GM12878 (cell line): Measurements from ENCODE around the gene HOXB2. TPM values are rescaled to one million over a fixed set of nuclear protein-coding genes. Genes with fewer than 3 reads are reported as not detected.

Experiments used
- ATAC-seq: fragments of 200-7000 bp; cut with Tn5 transposase; 3 replicates; pipeline ENCODE4 v1.9.1; 2020; ENCODE audit warnings: mild to moderate bottlenecking, moderate library complexity
- BruUV-seq: library from RNA; stranded (reverse); fragments of 400-500 nt; replicated peaks from 2 replicates; lab custom pipeline; 2021; lab: Mats Ljungman, UMichigan
- CTCF ChIA-PET: fragments of 300-600 bp; sonication (Branson Sonifier 250); formaldehyde crosslinking; extraction: SDS; loops from one replicate; lab custom pipeline; 2021; ENCODE audit warnings: inconsistent platforms; lab: Yijun Ruan, JAX
- POLR2A ChIA-PET: fragments of 350-600 bp; formaldehyde crosslinking; extraction: SDS; loops from one replicate; lab custom pipeline; 2021; ENCODE audit warnings: inconsistent platforms; lab: Charles Lee
- RAD21 ChIA-PET: fragments of 300-600 bp; sonication (Branson Sonifier 250); formaldehyde crosslinking; loops from one replicate; lab custom pipeline; 2023; ENCODE audit warnings: antibody characterized with exemption; ENCODE audit not compliant: unreplicated experiment; lab: Charles Lee
- SMC1A ChIA-PET: fragments of 300-600 bp; sonication (Branson Sonifier 250); formaldehyde crosslinking; loops from one replicate; lab custom pipeline; 2023; ENCODE audit not compliant: unreplicated experiment, uncharacterized antibody; lab: Charles Lee
- DNase-seq: peaks from one replicate; pipeline ENCODE4 v3.0.0-alpha.2; 2011; ENCODE audit warnings: low read depth, low spot score
- FAIRE-seq: peaks from 3 replicates; lab custom pipeline; 2011; peaks lifted over from hg19 to GRCh38; lab: Jason Lieb, UNC
- H2AFZ ChIP-seq: 2 replicates; pipeline ENCODE4 v1.6.0; 2011; ENCODE audit warnings: low read depth, low read length, control low read depth; ENCODE audit not compliant: control insufficient read depth
- H3K27ac ChIP-seq: 2 replicates; pipeline ENCODE4 v1.5.1; 2011; ENCODE audit warnings: control low read depth; ENCODE audit not compliant: control insufficient read depth, insufficient read depth
- H3K27me3 ChIP-seq, 2 experiments: replicated peaks in 1 of 2; 2 replicates each; pipeline versions ENCODE4 v1.6.0 to v1.6.1; 2011; ENCODE audit warnings: low read length in 1 of 2; ENCODE audit not compliant: control insufficient read depth in 2 of 2, insufficient read depth in 2 of 2
- H3K36me3 ChIP-seq, 2 experiments: 2 replicates each; pipeline ENCODE4 v1.5.1; 2011; ENCODE audit warnings: low read length in 1 of 2; ENCODE audit not compliant: control insufficient read depth in 2 of 2, insufficient read depth in 2 of 2
- H3K4me1 ChIP-seq: 2 replicates; pipeline ENCODE4 v1.6.1; 2011; ENCODE audit warnings: mild to moderate bottlenecking, low read length, moderate library complexity, mixed read lengths; ENCODE audit not compliant: control insufficient read depth, insufficient read depth
- H3K4me2 ChIP-seq: 2 replicates; pipeline ENCODE4 v1.6.0; 2011; ENCODE audit warnings: control low read depth; ENCODE audit not compliant: control insufficient read depth, insufficient read depth
- H3K4me3 ChIP-seq: fragments of 200-600 bp; sonication (generic); 2 replicates; pipeline ENCODE4 v1.5.1; 2016
- H3K79me2 ChIP-seq: 2 replicates; pipeline ENCODE4 v1.6.0; 2011; ENCODE audit warnings: low read length; ENCODE audit not compliant: control insufficient read depth, insufficient read depth
- H3K9ac ChIP-seq: 2 replicates; pipeline ENCODE4 v1.8.0; 2011; ENCODE audit warnings: low read length, control low read depth, mixed read lengths; ENCODE audit not compliant: control insufficient read depth, insufficient read depth
- H3K9me3 ChIP-seq: replicated peaks from 3 replicates; pipeline ENCODE4 v1.5.1; 2011; ENCODE audit warnings: mild to moderate bottlenecking, low read length; ENCODE audit not compliant: control insufficient read depth, insufficient read depth
- H4K20me1 ChIP-seq: 2 replicates; pipeline ENCODE4 v1.6.0; 2011; ENCODE audit not compliant: control insufficient read depth, insufficient read depth
- ASH2L ChIP-seq: fragments of 300-600, 200-600 bp; sonication (generic); IDR thresholded peaks from 2 replicates; pipeline ENCODE4 v1.6.1; 2017; ENCODE audit warnings: low read depth, mild to moderate bottlenecking, borderline replicate concordance
- CBX3 ChIP-seq: fragments of 200-600 bp; sonication (generic); IDR thresholded peaks from 2 replicates; pipeline ENCODE4 v1.6.1; 2016; ENCODE audit warnings: low read depth, borderline replicate concordance
- CHD4 ChIP-seq: fragments of 200-600 bp; sonication (generic); IDR thresholded peaks from 2 replicates; pipeline ENCODE4 v1.6.1; 2016; ENCODE audit warnings: mild to moderate bottlenecking
- EGR1 ChIP-seq, 2 experiments: IDR thresholded peaks; 1 replicate in 1 of 2; 2 replicates in 1 of 2; pipeline ENCODE4 v1.6.1; 2011 to 2012; ENCODE audit warnings: low read depth in 2 of 2, low read length in 2 of 2, borderline replicate concordance in 1 of 2, mild to moderate bottlenecking in 1 of 2, moderate library complexity in 1 of 2
- KAT2A ChIP-seq: conservative IDR thresholded peaks from 2 replicates; pipeline ENCODE4 v1.6.1; 2011; ENCODE audit warnings: low read depth, low read length; ENCODE audit not compliant: control insufficient read depth
- NFIC ChIP-seq: IDR thresholded peaks from 2 replicates; pipeline ENCODE4 v1.6.1; 2012; ENCODE audit warnings: low read depth, mild to moderate bottlenecking, inconsistent platforms, low read length, moderate library complexity
- NFYB ChIP-seq: IDR thresholded peaks from 2 replicates; pipeline ENCODE4 v1.6.1; 2011; ENCODE audit warnings: low read depth, mild to moderate bottlenecking, low read length, improper control_type of control experiment, moderate library complexity; ENCODE audit not compliant: insufficient read depth
- NR2C2 ChIP-seq: IDR thresholded peaks from 2 replicates; pipeline ENCODE4 v1.6.1; 2011; ENCODE audit warnings: borderline replicate concordance, low read depth; ENCODE audit not compliant: control insufficient read depth, insufficient read length
- RELA ChIP-seq: fragments of 450-650 bp; IDR thresholded peaks from 2 replicates; pipeline ENCODE4 v1.8.0; 2014; ENCODE audit warnings: borderline replicate concordance; ENCODE audit not compliant: partially characterized antibody
- SP1 ChIP-seq: IDR thresholded peaks from one replicate; pipeline ENCODE4 v1.6.1; 2011; ENCODE audit warnings: low read depth, low read length
- SUZ12 ChIP-seq: fragments of 200-600 bp; sonication (generic); IDR thresholded peaks from one replicate; pipeline ENCODE4 v1.6.1; 2018; ENCODE audit warnings: antibody characterized with exemption, mild to moderate bottlenecking; ENCODE audit not compliant: unreplicated experiment
- USF2 ChIP-seq: IDR thresholded peaks from 2 replicates; pipeline ENCODE4 v1.6.1; 2011; ENCODE audit warnings: low read depth, low read length, improper control_type of control experiment, borderline replicate concordance
- YY1 ChIP-seq: IDR thresholded peaks from 2 replicates; pipeline ENCODE4 v1.6.1; 2011; ENCODE audit warnings: low read depth, mild to moderate bottlenecking, low read length
- ZSCAN29 ChIP-seq: fragments of 450-650 bp; IDR thresholded peaks from 2 replicates; pipeline ENCODE4 v1.6.1; 2017; ENCODE audit warnings: mild to moderate bottlenecking, moderate library complexity
- WGBS: methylation state at CpG from one replicate; pipeline ENCODE4 v1.1.6; 2016; ENCODE audit warnings: low lambda C conversion rate; ENCODE audit not compliant: insufficient replicate concordance, insufficient coverage; ENCODE audit errors: missing lambda C conversion rate; 5-methylcytosine and 5-hydroxymethylcytosine counted together
- in situ Hi-C: fragments of 300-500 bp; cut with MboI; formaldehyde crosslinking; loops from 9 replicates; pipeline ENCODE4 v1.14.3; 2018; ENCODE audit warnings: mixed read lengths
- intact Hi-C: fragments of 100-400 bp; cut with micrococcal nuclease; formaldehyde crosslinking; loops from one replicate; pipeline ENCODE4 v1.14.2; 2022; ENCODE audit not compliant: unreplicated experiment
- polyA plus RNA-seq, 11 experiments: library from polyadenylated mRNA; depleted of rRNA in 4 of 11; unstranded in 6 of 11; stranded (reverse) in 5 of 11; fragments of >200 nt; fragmentation: Nextera tagmentation in 4 of 11; fragmentation: Illumina TruSeq in 1 of 11; extraction: Ambion mirVana in 4 of 11; extraction: Trizol in 1 of 11; gene quantifications; 1 replicate in 1 of 11; 2 replicates in 10 of 11; pipeline versions ENCODE4 v1.2.1 to v1.2.3, GENCODE V29; 2011 to 2016; ENCODE audit warnings: inconsistent platforms in 2 of 11, missing spikeins in 2 of 11, low read depth in 1 of 11
- total RNA-seq, 4 experiments: library from RNA; depleted of rRNA in 3 of 4; stranded (reverse); fragments of >200 nt in 3 of 4; fragmentation: Illumina TruSeq in 1 of 4; extraction: Trizol in 1 of 4; gene quantifications; 2 replicates each; pipeline versions ENCODE4 v1.2.1 to v1.2.3, GENCODE V29; 2013 to 2021
- TF ChIP-seq, protein P1 (sequence below): IDR thresholded peaks from 2 replicates; pipeline ENCODE4 v1.6.1; 2011; ENCODE audit warnings: borderline replicate concordance, low read depth, mild to moderate bottlenecking, moderate library complexity, mixed read lengths, low read length; ENCODE audit not compliant: insufficient read depth; ENCODE audit errors: extremely low read length
- TF ChIP-seq, protein P2 (sequence below): fragments of 450-650 bp; IDR thresholded peaks from 2 replicates; pipeline ENCODE4 v1.6.1; 2017; ENCODE audit warnings: borderline replicate concordance
- TF ChIP-seq, protein P3 (sequence below), 3 experiments: IDR thresholded peaks in 2 of 3; conservative IDR thresholded peaks in 1 of 3; 2 replicates each; pipeline ENCODE4 v1.5.1; 2011; ENCODE audit warnings: low read depth in 3 of 3, low read length in 3 of 3, mild to moderate bottlenecking in 3 of 3, control low read depth in 2 of 3, moderate library complexity in 2 of 3, inconsistent platforms in 1 of 3, mixed read lengths in 1 of 3; ENCODE audit not compliant: control insufficient read depth in 2 of 3, insufficient read depth in 1 of 3; ENCODE audit errors: extremely low read depth in 1 of 3

Gene HOXB2
- total and polyA plus RNA-seq, 10 of the 15 experiments (the other 5 are each of a cell fraction or from before 2014, with no cell fraction given) = 0.16 to 8.8 (median 2.3) TPM

- Histone ChIP-seq H3K27ac (no peak overlapping the region), H3K4me1 (no peaks in the 10 kb centered on the region), H3K4me3 (no peak overlapping the region), H4K20me1 (no peaks in the 10 kb centered on the region), H3K36me3 (no peaks in the 10 kb centered on the region; a peak in 1 of 4 replicates), H3K4me2 (no peak overlapping the region), H2AFZ (no peak overlapping the region), H3K9ac (no peak overlapping the region), H3K79me2 (no peaks in the 10 kb centered on the region), H3K27me3 (no peaks in the 10 kb centered on the region), H3K9me3 (no peaks in the 10 kb centered on the region)
- no peak for ATAC-seq
- BruUV-seq = no TSS peak
- POLR2A ChIA-PET = interaction anchor here (0.7 to 1.7 kb wide), 3 partner anchors 8 to 12 kb away, joined by 3 to 5 read pairs (median 3); no protein-coding TSS in a partner anchor
- in situ Hi-C loops = no loop called here
- SMC1A ChIA-PET = interaction anchor here (1.3 kb wide), 1 partner anchor 65 kb away, joined by 3 read pairs; no protein-coding TSS in a partner anchor
- WGBS = 63% methylated on average over 7 of the region's 7 CpGs
- DNase-seq = no peak
- no peak for FAIRE-seq
- RAD21 ChIA-PET = interaction anchor here (0.9 to 1.4 kb wide), 2 partner anchors 27 to 223 kb away, joined by 3 read pairs; no protein-coding TSS in a partner anchor
- CTCF ChIA-PET = interaction anchor here (1.6 kb wide), 1 partner anchor 27 kb away, joined by 4 read pairs; no protein-coding TSS in a partner anchor
- intact Hi-C loops = no loop called here
- TF ChIP-seq ASH2L (no peak), USF2 (no peak), SUZ12 (no peak), NR2C2 (no peak), ZSCAN29 (no peak), KAT2A (no peak), RELA (no peak), CHD4 (no peak), NFYB (no peak), SP1 (no peak), YY1 (no peak), NFIC (no peak), CBX3 (no peak), EGR1 (IDR thresholded peaks at IDR 0.05; ENCODE audit: borderline replicate concordance in 1 of 2, low read depth in 2 of 2, low read length in 2 of 2) (no peak)
- TF ChIP-seq, protein P1, sequence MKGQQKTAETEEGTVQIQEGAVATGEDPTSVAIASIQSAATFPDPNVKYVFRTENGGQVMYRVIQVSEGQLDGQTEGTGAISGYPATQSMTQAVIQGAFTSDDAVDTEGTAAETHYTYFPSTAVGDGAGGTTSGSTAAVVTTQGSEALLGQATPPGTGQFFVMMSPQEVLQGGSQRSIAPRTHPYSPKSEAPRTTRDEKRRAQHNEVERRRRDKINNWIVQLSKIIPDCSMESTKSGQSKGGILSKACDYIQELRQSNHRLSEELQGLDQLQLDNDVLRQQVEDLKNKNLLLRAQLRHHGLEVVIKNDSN = no peak
- TF ChIP-seq, protein P2, sequence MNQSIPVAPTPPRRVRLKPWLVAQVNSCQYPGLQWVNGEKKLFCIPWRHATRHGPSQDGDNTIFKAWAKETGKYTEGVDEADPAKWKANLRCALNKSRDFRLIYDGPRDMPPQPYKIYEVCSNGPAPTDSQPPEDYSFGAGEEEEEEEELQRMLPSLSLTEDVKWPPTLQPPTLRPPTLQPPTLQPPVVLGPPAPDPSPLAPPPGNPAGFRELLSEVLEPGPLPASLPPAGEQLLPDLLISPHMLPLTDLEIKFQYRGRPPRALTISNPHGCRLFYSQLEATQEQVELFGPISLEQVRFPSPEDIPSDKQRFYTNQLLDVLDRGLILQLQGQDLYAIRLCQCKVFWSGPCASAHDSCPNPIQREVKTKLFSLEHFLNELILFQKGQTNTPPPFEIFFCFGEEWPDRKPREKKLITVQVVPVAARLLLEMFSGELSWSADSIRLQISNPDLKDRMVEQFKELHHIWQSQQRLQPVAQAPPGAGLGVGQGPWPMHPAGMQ = no peak
- TF ChIP-seq, protein P3, sequence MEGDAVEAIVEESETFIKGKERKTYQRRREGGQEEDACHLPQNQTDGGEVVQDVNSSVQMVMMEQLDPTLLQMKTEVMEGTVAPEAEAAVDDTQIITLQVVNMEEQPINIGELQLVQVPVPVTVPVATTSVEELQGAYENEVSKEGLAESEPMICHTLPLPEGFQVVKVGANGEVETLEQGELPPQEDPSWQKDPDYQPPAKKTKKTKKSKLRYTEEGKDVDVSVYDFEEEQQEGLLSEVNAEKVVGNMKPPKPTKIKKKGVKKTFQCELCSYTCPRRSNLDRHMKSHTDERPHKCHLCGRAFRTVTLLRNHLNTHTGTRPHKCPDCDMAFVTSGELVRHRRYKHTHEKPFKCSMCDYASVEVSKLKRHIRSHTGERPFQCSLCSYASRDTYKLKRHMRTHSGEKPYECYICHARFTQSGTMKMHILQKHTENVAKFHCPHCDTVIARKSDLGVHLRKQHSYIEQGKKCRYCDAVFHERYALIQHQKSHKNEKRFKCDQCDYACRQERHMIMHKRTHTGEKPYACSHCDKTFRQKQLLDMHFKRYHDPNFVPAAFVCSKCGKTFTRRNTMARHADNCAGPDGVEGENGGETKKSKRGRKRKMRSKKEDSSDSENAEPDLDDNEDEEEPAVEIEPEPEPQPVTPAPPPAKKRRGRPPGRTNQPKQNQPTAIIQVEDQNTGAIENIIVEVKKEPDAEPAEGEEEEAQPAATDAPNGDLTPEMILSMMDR (IDR thresholded peaks at IDR 0.05 in 2 of 3, conservative IDR thresholded peaks at IDR 0.05 in 1 of 3; ENCODE audit: control insufficient read depth in 2 of 3, extremely low read depth in 1 of 3, insufficient read depth in 1 of 3, low read depth in 3 of 3, low read length in 3 of 3) = no peak
These were observed 11.9 kb upstream of the HOXB2 start for GRCh38 chr17:48556576-48557401.
